Transverse colon (tissue), 3 donors: ENCODE data around the gene KIF1A.

Experiments used
- CTCF ChIP-seq, 5 experiments: fragments of 200-600 bp in 3 of 5; fragments of 450-650 bp in 2 of 5; sonication (generic) in 3 of 5; IDR thresholded peaks; 1 replicate in 2 of 5; 2 replicates in 3 of 5; pipeline ENCODE4 v1.5.1; 2016 to 2017; ENCODE audit warnings: antibody characterized with exemption in 5 of 5, inconsistent platforms in 3 of 5, mild to moderate bottlenecking in 2 of 5, moderate library complexity in 1 of 5
- EP300 ChIP-seq: sonication (generic); formaldehyde crosslinking; IDR thresholded peaks from one replicate; pipeline ENCODE4 v1.6.1; 2017; ENCODE audit warnings: antibody characterized with exemption, low read depth

- TF ChIP-seq CTCF (IDR thresholded peaks at IDR 0.05): no peak
- no peak for TF ChIP-seq EP300
Measured at GRCh38 chr2:240727913-240728312, 92.1 kb downstream of the KIF1A start.
